ENCODE measurements around the gene ZC3H18.

ZC3H18 gene

GRCh38 chr16:88618956-88619667 lies 48.9 kb downstream of the ZC3H18 start:
- TF ChIP-seq, protein P1, sequence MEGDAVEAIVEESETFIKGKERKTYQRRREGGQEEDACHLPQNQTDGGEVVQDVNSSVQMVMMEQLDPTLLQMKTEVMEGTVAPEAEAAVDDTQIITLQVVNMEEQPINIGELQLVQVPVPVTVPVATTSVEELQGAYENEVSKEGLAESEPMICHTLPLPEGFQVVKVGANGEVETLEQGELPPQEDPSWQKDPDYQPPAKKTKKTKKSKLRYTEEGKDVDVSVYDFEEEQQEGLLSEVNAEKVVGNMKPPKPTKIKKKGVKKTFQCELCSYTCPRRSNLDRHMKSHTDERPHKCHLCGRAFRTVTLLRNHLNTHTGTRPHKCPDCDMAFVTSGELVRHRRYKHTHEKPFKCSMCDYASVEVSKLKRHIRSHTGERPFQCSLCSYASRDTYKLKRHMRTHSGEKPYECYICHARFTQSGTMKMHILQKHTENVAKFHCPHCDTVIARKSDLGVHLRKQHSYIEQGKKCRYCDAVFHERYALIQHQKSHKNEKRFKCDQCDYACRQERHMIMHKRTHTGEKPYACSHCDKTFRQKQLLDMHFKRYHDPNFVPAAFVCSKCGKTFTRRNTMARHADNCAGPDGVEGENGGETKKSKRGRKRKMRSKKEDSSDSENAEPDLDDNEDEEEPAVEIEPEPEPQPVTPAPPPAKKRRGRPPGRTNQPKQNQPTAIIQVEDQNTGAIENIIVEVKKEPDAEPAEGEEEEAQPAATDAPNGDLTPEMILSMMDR (conservative IDR thresholded peaks at IDR 0.05): no peak
- TF ChIP-seq ZFX (IDR thresholded peaks at IDR 0.05): no peak
- no peak overlapping the region; the same call in 1 of the 2 replicates for H3K27ac ChIP-seq

DNA sequence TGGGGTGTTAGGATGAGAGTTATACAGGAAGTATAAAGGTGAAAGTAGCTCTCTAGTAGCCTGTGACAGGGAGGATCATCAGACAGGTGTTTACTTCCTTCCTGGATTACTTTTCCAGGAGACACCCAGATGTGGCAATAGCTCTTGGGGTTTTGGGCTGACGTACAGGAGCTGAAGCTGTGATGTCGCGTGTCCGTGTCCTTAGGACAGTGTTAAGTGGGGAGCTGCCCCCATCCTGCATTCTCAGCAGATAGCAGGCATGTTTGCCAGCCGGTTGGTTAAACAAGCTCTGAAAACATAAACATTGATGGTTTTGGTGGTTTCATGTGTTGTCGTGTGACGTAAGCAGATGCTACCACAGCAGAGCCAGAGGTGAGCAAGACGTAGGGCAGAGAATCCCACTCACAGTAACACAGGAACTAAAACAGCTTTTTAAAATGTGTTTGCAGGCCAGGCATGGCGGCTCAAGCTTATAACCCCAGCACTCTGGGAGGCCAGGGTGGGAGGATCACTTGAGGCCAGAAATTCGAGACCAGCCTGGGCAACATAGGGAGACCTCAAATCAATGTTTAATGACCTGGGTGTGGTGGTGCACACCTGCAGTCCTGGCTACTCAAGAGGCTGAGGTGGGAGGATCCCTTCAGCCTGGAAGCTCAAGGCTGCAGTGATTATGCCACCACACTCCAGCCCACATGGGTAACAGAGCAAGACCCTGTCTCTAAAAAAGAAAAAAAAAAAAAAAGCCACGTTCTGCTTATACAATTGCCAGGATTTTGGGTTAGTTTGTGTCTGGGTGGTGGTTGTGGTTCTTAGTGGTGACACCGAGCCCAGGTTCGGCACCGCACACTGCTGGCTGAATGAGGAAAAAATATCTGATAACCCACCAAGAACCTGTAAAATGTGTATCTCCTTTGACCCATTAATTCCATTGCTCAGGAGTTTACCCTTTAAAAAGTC lies 49.9 kb downstream of the ZC3H18 start:
- no peak for TF ChIP-seq ZFX (IDR thresholded peaks at IDR 0.05)
- TF ChIP-seq, protein P1 (conservative IDR thresholded peaks at IDR 0.05): no peak

DNA sequence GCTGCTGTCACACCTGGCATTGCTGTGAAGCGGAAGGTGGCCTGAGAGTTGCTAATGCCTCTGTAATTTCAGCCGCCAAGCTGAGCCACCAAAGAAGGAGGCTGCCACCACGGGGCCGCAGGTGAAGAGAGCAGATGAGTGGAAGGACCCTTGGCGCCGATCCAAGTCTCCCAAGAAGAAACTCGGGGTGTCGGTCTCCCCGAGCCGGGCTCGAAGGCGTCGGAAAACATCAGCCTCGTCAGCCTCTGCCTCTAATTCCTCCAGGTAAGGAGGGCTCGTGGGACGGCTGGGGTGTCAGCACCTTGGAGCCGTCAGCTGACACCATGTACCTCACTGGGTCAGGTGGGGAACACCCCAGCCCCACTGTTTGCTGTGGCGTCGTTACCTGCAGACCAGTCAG lies 51.9 kb downstream of the ZC3H18 start:
- no peak overlapping the region for H3K27ac ChIP-seq
- TF ChIP-seq ZFX (IDR thresholded peaks at IDR 0.05): no peak
- TF ChIP-seq, protein P1 (conservative IDR thresholded peaks at IDR 0.05): no peak

More for the DNA sequence above, 49.9 kb downstream of the ZC3H18 start:
- H3K27ac ChIP-seq: no peak overlapping the region

DNA sequence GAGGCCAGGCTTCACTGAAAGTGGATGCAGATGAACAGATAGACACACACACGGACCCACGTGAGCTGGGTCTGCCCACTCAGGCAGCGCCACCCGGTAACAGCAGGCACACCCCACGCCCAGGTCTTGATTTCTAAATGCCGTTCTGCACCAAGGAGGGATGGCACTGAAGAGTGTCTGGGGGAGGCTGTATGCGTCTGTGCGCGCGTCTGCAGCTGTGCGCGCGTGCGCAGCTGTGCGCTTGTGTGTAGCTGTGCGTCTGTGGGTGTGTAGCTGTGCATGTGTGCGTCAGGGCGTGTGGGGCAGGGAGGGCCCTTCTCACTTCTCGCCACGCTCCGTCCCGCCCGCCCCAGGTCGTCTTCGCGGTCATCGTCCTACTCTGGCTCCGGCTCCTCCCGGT lies 52.7 kb downstream of the ZC3H18 start:
- no peak for TF ChIP-seq ZFX (IDR thresholded peaks at IDR 0.05)
- TF ChIP-seq, protein P1 (conservative IDR thresholded peaks at IDR 0.05): no peak
- H3K27ac ChIP-seq: no peak overlapping the region

GRCh38 chr16:88623858-88624257 lies 53.7 kb downstream of the ZC3H18 start:
- H3K27ac ChIP-seq: no peak overlapping the region
- TF ChIP-seq ZFX (IDR thresholded peaks at IDR 0.05): no peak
- TF ChIP-seq, protein P1 (conservative IDR thresholded peaks at IDR 0.05): no peak

DNA sequence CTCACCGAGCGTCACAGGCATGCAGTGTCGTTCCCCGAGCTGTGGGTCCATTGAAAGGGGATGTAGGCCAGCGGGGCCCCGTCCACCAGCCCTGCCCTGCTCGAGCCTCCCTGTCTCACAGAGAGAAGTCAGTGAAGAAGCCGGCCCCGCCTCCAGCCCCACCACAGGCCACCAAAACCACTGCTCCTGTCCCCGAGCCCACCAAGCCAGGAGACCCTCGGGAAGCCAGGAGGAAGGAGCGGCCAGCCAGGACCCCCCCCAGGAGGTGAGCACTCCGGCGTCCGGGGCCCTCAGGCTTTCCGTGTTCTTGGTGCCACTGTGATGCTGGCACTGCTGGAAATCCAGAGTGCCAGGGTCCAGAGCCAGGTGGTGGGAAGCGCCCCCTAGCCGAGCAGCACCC lies 54.3 kb downstream of the ZC3H18 start:
- no peak for TF ChIP-seq ZFX (IDR thresholded peaks at IDR 0.05)
- TF ChIP-seq, protein P1 (conservative IDR thresholded peaks at IDR 0.05): no peak
- no peak overlapping the region for H3K27ac ChIP-seq
